ENCODE results near the gene STRN3. TPM values are rescaled to one million over a fixed set of nuclear protein-coding genes. Genes with fewer than 3 reads are reported as not detected.

The STRN3 gene
- total RNA-seq, 4 donors from 2014 or later, result 28.3 to 48.8 (median 38.1) TPM

GRCh38 chr14:30848449-30849240 is 177.5 kb downstream of the STRN3 start:
- WGBS, 2 donors, result 89 to 90% methylated on average over 4 of the region's 4 CpGs
- TF ChIP-seq CTCF (IDR thresholded peaks at IDR 0.05) (no peak), POLR2A (IDR thresholded peaks at IDR 0.05) (no peak)
- no peak for DNase-seq (ENCODE audit: low spot score in 2 of 2)
- H3K4me3 ChIP-seq (ENCODE audit: low read depth, poor library complexity, severe bottlenecking), result no peak overlapping the region
- intact Hi-C loops (cut with DNase I; ENCODE audit: low total_unique reads), result no loop called here

MicroRNAs encoded within 50 kb of the gene (microRNA counts, 767-probe panel; counts per million panel counts)
- microRNA hsa-miR-624-3p, result 0 to 358 counts per million in 2 donors

Small RNA genes lying within 50 kb of the gene (microRNA-seq; reads per million reads assigned to microRNA genes)
- gene MIR624 (ENCODE audit: borderline number of aligned reads in 1 of 2, borderline replicate concordance in 2 of 2), result 8.5 to 10.2 reads per million in 2 donors

Other genes starting within 250 kb of the STRN3 start
- gene COCH, start 151.8 kb downstream of the STRN3 start, total RNA-seq, result 1 to 10 TPM; 3.8 to 9.6 (median 5.1) TPM
- gene AP4S1, start 730 bp downstream of the STRN3 start, total RNA-seq, result 10 to 100 TPM in 2 of 4 donors, 1 to 10 TPM in 2; 6.0 to 15.0 (median 10.5) TPM
- 100 to 1,000 TPM; 188 to 251 (median 201) TPM for gene HECTD1, start 181.4 kb upstream of the STRN3 start, total RNA-seq